HCT116 (cell line): ENCODE results near the gene FAM131A. TPM values are rescaled to one million over a fixed set of nuclear protein-coding genes. Genes with fewer than 3 reads are reported as not detected.

Experiments
- ATAC-seq: fragments of 200-7000 bp; cut with Tn5 transposase; 2 replicates; pipeline ENCODE4 v1.9.1; 2020; ENCODE audit warnings: mild to moderate bottlenecking, moderate library complexity
- BruUV-seq: library from RNA; stranded (reverse); fragments of 400-500 nt; replicated peaks from 2 replicates; lab custom pipeline; 2021; lab: Mats Ljungman, UMichigan
- CTCF ChIA-PET: fragments of 300-600 bp; sonication (Branson Sonifier 250); formaldehyde crosslinking; loops from one replicate; lab custom pipeline; 2021; ENCODE audit warnings: antibody characterized with exemption; lab: Charles Lee
- POLR2A ChIA-PET: fragments of 300-600, 350-600 bp; sonication (Branson Sonifier 250); formaldehyde crosslinking; loops from one replicate; lab custom pipeline; 2021; ENCODE audit warnings: antibody characterized with exemption; lab: Charles Lee
- RAD21 ChIA-PET, 2 experiments: fragments of 300-600 bp; sonication (Branson Sonifier 250); formaldehyde crosslinking; loops; one replicate each; lab custom pipeline; 2023; ENCODE audit warnings: low total read pairs in 2 of 2; ENCODE audit not compliant: uncharacterized antibody in 2 of 2, unreplicated experiment in 2 of 2, low non-redundant PET in 1 of 2; lab: Charles Lee
- DNase-seq: peaks from one replicate; pipeline ENCODE4 v3.0.0-alpha.2; 2010; ENCODE audit warnings: low read depth, low spot score
- H2AFZ ChIP-seq: fragments of 200-600 bp; shearing (Covaris generic), sonication (generic); 2 replicates; pipeline ENCODE4 v1.6.1; 2017; ENCODE audit warnings: low read depth, mixed run types, mixed read lengths, antibody characterized with exemption, low read length; ENCODE audit not compliant: poor library complexity, severe bottlenecking
- H3K27ac ChIP-seq: 2 replicates; pipeline ENCODE4 v1.5.1; 2012; ENCODE audit warnings: low read depth, low read length
- H3K27me3 ChIP-seq: fragments of 200-600 bp; sonication (generic); 2 replicates; pipeline ENCODE4 v1.6.1; 2016; ENCODE audit warnings: mixed run types, low read length, mixed read lengths; ENCODE audit not compliant: insufficient read depth
- H3K36me3 ChIP-seq, 2 experiments: fragments of 200-500 bp in 1 of 2; fragments of 200-600 bp in 1 of 2; sonication (Bioruptor generic) in 1 of 2; sonication (generic) in 1 of 2; 2 replicates each; pipeline versions ENCODE4 v1.5.1 to v1.6.1; 2014 to 2016; ENCODE audit warnings: low read length in 2 of 2, inconsistent platforms in 1 of 2, mixed read lengths in 1 of 2, mixed run types in 1 of 2; ENCODE audit not compliant: insufficient read depth in 2 of 2, control insufficient read depth in 1 of 2
- H3K4me1 ChIP-seq, 2 experiments: fragments of 200-600 bp in 1 of 2; sonication (generic) in 1 of 2; 2 replicates each; pipeline versions ENCODE4 v1.5.1 to v1.6.1; 2012 to 2017; ENCODE audit warnings: low read length in 2 of 2, inconsistent platforms in 1 of 2, mild to moderate bottlenecking in 1 of 2, mixed read lengths in 1 of 2, mixed run types in 1 of 2, moderate library complexity in 1 of 2; ENCODE audit not compliant: insufficient read depth in 2 of 2, control insufficient read depth in 1 of 2
- H3K4me2 ChIP-seq: fragments of 200-600 bp; sonication (generic); 2 replicates; pipeline ENCODE4 v1.6.1; 2017; ENCODE audit warnings: mixed run types, low read length, mixed read lengths
- H3K4me3 ChIP-seq, 2 experiments: fragments of 200-600 bp in 1 of 2; sonication (generic) in 1 of 2; replicated peaks in 1 of 2; 2 replicates each; pipeline ENCODE4 v1.5.1; 2011 to 2016; ENCODE audit warnings: low read length in 2 of 2, control low read depth in 1 of 2, low read depth in 1 of 2, mild to moderate bottlenecking in 1 of 2, mixed read lengths in 1 of 2, mixed run types in 1 of 2
- H3K79me2 ChIP-seq: fragments of 200-600 bp; sonication (generic); 2 replicates; pipeline ENCODE4 v1.6.1; 2017; ENCODE audit warnings: mild to moderate bottlenecking, mixed run types, low read length, moderate library complexity, mixed read lengths; ENCODE audit not compliant: insufficient read depth
- H3K9ac ChIP-seq: fragments of 200-600 bp; sonication (generic); 2 replicates; pipeline ENCODE4 v1.6.1; 2016; ENCODE audit warnings: low read length, mixed read lengths
- H3K9me2 ChIP-seq: fragments of 200-600 bp; sonication (generic), shearing (Covaris generic); 2 replicates; pipeline ENCODE4 v1.6.1; 2017; ENCODE audit warnings: mixed run types, mild to moderate bottlenecking, moderate library complexity; ENCODE audit not compliant: insufficient read depth
- H3K9me3 ChIP-seq, 2 experiments: fragments of 200-500 bp in 1 of 2; fragments of 200-600 bp in 1 of 2; sonication (Bioruptor generic) in 1 of 2; sonication (generic) in 1 of 2; 2 replicates each; pipeline ENCODE4 v1.6.1; 2014 to 2017; ENCODE audit warnings: low read length in 2 of 2, mixed read lengths in 2 of 2, inconsistent platforms in 1 of 2, low read depth in 1 of 2, mild to moderate bottlenecking in 1 of 2, mixed run types in 1 of 2, moderate library complexity in 1 of 2; ENCODE audit not compliant: control insufficient read depth in 1 of 2, insufficient read depth in 1 of 2
- H4K20me1 ChIP-seq: fragments of 200-600 bp; sonication (generic), shearing (Covaris generic); 2 replicates; pipeline ENCODE4 v1.6.1; 2017; ENCODE audit warnings: mixed run types, mild to moderate bottlenecking, moderate library complexity; ENCODE audit not compliant: insufficient read depth
- ATF3 ChIP-seq: IDR thresholded peaks from 2 replicates; pipeline ENCODE4 v1.6.1; 2012
- CTCF ChIP-seq, 3 experiments: fragments of 200-600 bp in 1 of 3; sonication (generic) in 1 of 3; IDR thresholded peaks in 2 of 3; conservative IDR thresholded peaks in 1 of 3; 2 replicates each; pipeline ENCODE4 v1.5.1; 2012 to 2017; ENCODE audit warnings: low read depth in 2 of 3, low read length in 2 of 3, antibody characterized with exemption in 1 of 3, borderline replicate concordance in 1 of 3, control low read depth in 1 of 3, mild to moderate bottlenecking in 1 of 3, mixed read lengths in 1 of 3, mixed run types in 1 of 3, moderate library complexity in 1 of 3; ENCODE audit not compliant: insufficient read depth in 1 of 3
- EGR1 ChIP-seq: IDR thresholded peaks from 2 replicates; pipeline ENCODE4 v1.6.1; 2012; ENCODE audit warnings: low read depth
- ELF1 ChIP-seq: IDR thresholded peaks from 2 replicates; pipeline ENCODE4 v1.6.1; 2012; ENCODE audit warnings: low read depth, borderline replicate concordance
- EZH2 ChIP-seq: fragments of 200-600 bp; sonication (generic); IDR thresholded peaks from 2 replicates; pipeline ENCODE4 v1.6.1; 2017; ENCODE audit warnings: antibody characterized with exemption, mixed run types
- EZH2phosphoT487 ChIP-seq: fragments of 200-600 bp; IDR thresholded peaks from 2 replicates; pipeline ENCODE4 v1.6.1; 2018; ENCODE audit warnings: antibody characterized with exemption, borderline replicate concordance
- JUND ChIP-seq: IDR thresholded peaks from 2 replicates; pipeline ENCODE4 v1.6.1; 2012
- MAX ChIP-seq: IDR thresholded peaks from 2 replicates; pipeline ENCODE4 v1.6.1; 2012
- POLR2A ChIP-seq: IDR thresholded peaks from 2 replicates; pipeline ENCODE4 v1.7.0; 2011; ENCODE audit warnings: borderline replicate concordance; ENCODE audit not compliant: insufficient read depth, insufficient read length; ENCODE audit errors: extremely low read depth
- RAD21 ChIP-seq: IDR thresholded peaks from 2 replicates; pipeline ENCODE4 v1.6.1; 2012; ENCODE audit warnings: low read depth, mild to moderate bottlenecking
- REST ChIP-seq: IDR thresholded peaks from 2 replicates; pipeline ENCODE4 v1.6.1; 2012; ENCODE audit warnings: low read depth
- SIN3A ChIP-seq: IDR thresholded peaks from 2 replicates; pipeline ENCODE4 v1.6.1; 2012; ENCODE audit warnings: low read depth
- SRF ChIP-seq: IDR thresholded peaks from 2 replicates; pipeline ENCODE4 v1.6.1; 2012; ENCODE audit warnings: low read depth
- TCF7L2 ChIP-seq: IDR thresholded peaks from 2 replicates; pipeline ENCODE4 v1.7.0; 2011; ENCODE audit warnings: borderline replicate concordance, inconsistent platforms; ENCODE audit not compliant: insufficient read depth, insufficient read length; ENCODE audit errors: extremely low read depth
- ZFX ChIP-seq: fragments of 450-650 bp; IDR thresholded peaks from 2 replicates; pipeline ENCODE4 v1.6.1; 2017
- ZNF274 ChIP-seq: fragments of 200-500 bp; sonication (Bioruptor generic); IDR thresholded peaks from 2 replicates; pipeline ENCODE4 v1.6.1; 2014; ENCODE audit warnings: mild to moderate bottlenecking, low read depth, low read length, inconsistent platforms
- intact Hi-C: fragments of 100-400 bp; cut with micrococcal nuclease; formaldehyde crosslinking; loops from 2 replicates; pipeline ENCODE4 v1.10.0; 2022
- total RNA-seq: library from RNA; stranded (reverse); gene quantifications from one replicate; pipeline ENCODE4 v1.2.1, GENCODE V29; 2021; ENCODE audit not compliant: unreplicated experiment

Gene FAM131A
- total RNA-seq, 1 experiment from 2014 or later = 17.8 TPM

- Histone ChIP-seq H3K4me3 (no peak overlapping the region), H3K9me3 (no peaks in the 10 kb centered on the region), H3K4me2 (no peak overlapping the region), H3K9me2 (no peaks in the 10 kb centered on the region), H2AFZ (no peak overlapping the region), H3K4me1 (peaks cover 0 to 7% of the 10 kb centered on the region in 2 experiments; a peak in 2 of 4 replicates), H3K27me3 (no peaks in the 10 kb centered on the region), H4K20me1 (peaks cover 15% of the 10 kb centered on the region; the same call in 1 of the 2 replicates), H3K27ac (no peak overlapping the region), H3K9ac (no peak overlapping the region), H3K79me2 (peaks cover 98% of the 10 kb centered on the region), H3K36me3 (peaks cover 87 to 97% of the 10 kb centered on the region in 2 experiments)
- ChIA-PET RAD21 (interaction anchor here in 1 of 2 experiments (0.6 kb wide), 1 partner anchor 430 kb away, joined by 4 read pairs; no protein-coding TSS in a partner anchor), POLR2A (no interaction called here), CTCF (no interaction called here)
- intact Hi-C loops = no loop called here
- ATAC-seq = no peak
- no TSS peak for BruUV-seq
- no peak for DNase-seq
- TF ChIP-seq POLR2A = no peak
- no peak for TF ChIP-seq EZH2
- TF ChIP-seq MAX = no peak
- no peak for TF ChIP-seq REST
- no peak for TF ChIP-seq EZH2phosphoT487
- no peak for TF ChIP-seq SIN3A
- TF ChIP-seq JUND = no peak
- no peak for TF ChIP-seq ATF3
- TF ChIP-seq ELF1 = no peak
- TF ChIP-seq SRF = no peak
- TF ChIP-seq EGR1 = no peak
- no peak for TF ChIP-seq TCF7L2
- no peak for TF ChIP-seq ZFX
- TF ChIP-seq RAD21 = no peak
- TF ChIP-seq CTCF (IDR thresholded peaks at IDR 0.05 in 2 of 3, conservative IDR thresholded peaks at IDR 0.05 in 1 of 3; ENCODE audit: borderline replicate concordance in 1 of 3, insufficient read depth in 1 of 3, low read depth in 2 of 3, low read length in 2 of 3) = no peak
- TF ChIP-seq ZNF274 = no peak
Measured at GRCh38 chr3:184325715-184326369, 11.6 kb upstream of the FAM131A start.
